AG09319 (cell line): ENCODE measurements around the gene ST6GALNAC3.

Experiments used
- DNase-seq: peaks from one replicate; pipeline ENCODE4 v3.0.0-alpha.2; 2010; ENCODE audit warnings: low read depth; ENCODE audit errors: extremely low read depth
- TF ChIP-seq, protein P1 (sequence below): IDR thresholded peaks from 2 replicates; pipeline ENCODE4 v1.5.1; 2011; ENCODE audit warnings: low read depth, mild to moderate bottlenecking, inconsistent platforms, low read length, moderate library complexity

ST6GALNAC3 gene

DNA sequence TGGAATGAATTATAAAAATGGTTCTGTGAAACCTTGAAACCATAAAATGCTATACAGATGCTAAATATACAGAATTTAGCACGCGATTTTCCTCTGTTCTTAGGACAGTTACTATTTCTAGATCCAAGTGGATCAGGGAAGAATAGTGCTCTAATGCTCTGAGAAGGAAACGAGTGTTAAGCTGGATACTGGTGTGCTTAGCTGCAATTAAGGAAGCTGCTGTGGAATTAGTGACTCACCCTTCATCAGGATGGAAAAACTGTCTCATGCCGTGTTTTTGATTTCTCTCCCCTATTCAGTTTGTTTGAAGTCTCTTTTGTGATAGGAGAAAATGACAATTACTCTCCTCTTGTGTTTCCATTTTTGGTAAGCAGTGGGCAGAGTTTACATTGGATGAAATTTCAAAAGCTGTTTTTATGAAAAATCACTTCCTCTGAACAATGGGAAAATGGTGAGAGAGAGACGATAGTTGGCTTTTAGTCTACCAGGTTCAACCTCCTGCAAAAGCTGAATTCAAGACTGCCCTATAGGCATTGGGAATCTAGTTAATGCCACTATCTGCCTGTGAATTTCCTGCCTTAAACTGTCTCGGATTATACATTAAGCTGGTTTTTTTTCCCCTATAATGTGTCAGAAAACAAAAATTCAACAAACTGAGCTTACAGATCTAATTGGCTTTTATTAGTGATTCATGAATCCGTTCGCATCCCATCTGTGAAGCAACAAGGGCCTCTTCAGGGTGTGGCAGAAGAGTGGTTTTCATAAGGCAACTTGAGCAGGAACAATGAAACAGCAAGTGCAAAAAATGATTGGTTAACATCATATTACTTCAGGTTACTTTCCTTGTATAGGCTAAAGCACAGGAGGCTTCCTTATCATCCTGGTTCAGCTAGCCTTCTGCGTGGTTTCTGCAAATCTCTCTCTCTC is 179.8 kb downstream of the ST6GALNAC3 start:
- no peak for DNase-seq

DNA sequence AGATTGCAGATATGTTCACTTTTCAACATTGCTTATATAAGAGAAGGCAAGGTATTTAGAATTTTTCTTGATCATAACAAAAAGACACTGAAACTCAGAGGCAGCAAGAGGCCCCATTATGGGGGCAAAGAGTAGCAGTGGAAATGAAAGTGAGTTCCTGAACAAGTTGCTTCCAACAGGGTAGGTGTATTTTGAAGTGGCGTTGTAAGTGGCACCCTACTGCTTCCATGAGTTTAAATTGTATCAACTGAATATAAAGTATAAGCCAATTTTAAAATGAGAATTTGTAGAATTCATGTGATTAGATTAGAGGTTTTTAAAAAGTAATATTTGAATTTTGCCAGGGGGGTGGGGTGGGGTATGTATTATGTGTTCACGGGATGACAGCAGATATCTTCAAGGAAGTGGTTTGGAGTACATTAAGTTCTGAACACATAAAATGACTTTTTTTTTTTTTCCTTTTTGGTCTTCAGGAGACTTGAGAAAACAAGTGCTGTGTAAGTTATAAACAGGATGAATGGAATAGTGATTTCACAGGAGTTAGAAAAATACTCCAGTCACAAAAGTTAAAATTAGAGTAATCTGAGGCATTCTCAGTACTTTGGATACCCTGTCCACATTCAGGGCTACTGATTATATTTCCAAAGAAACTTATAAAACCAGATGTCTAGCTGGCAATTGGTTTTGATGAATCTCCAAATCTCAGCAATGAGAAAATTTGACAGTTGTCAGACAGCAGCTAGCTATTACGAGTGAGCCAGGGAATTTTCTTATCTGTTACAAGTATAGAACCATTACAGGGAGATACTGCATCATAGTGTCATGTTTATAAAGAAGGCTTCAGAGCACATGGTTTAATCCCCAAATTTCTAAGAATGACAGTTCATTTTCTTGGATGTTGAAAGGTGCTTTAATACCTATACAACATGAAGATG is 182.0 kb downstream of the ST6GALNAC3 start:
- TF ChIP-seq, protein P1, sequence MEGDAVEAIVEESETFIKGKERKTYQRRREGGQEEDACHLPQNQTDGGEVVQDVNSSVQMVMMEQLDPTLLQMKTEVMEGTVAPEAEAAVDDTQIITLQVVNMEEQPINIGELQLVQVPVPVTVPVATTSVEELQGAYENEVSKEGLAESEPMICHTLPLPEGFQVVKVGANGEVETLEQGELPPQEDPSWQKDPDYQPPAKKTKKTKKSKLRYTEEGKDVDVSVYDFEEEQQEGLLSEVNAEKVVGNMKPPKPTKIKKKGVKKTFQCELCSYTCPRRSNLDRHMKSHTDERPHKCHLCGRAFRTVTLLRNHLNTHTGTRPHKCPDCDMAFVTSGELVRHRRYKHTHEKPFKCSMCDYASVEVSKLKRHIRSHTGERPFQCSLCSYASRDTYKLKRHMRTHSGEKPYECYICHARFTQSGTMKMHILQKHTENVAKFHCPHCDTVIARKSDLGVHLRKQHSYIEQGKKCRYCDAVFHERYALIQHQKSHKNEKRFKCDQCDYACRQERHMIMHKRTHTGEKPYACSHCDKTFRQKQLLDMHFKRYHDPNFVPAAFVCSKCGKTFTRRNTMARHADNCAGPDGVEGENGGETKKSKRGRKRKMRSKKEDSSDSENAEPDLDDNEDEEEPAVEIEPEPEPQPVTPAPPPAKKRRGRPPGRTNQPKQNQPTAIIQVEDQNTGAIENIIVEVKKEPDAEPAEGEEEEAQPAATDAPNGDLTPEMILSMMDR = no peak
- no peak for DNase-seq

More for the DNA sequence above, 179.8 kb downstream of the ST6GALNAC3 start:
- TF ChIP-seq, protein P1 = no peak

DNA sequence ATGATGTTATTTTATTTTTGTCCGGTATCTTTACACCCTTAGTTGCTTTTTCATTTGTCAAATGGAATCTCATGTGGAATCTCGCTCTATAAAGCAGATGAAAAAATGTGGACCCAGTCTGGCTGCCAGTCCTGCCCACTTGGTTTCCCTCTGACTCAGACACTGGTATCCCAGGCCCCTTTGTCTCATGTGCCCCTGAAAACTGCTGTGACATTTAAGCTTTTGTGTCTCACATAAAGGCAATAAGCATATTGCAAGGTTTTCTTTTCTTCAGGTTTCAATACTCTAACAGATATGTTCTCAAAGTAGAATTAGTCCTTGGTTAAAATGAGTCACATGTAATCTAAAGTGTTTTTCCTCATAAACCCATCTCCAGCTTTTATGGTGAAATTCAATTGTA is 183.3 kb downstream of the ST6GALNAC3 start:
- TF ChIP-seq, protein P1 = no peak
- DNase-seq = no peak

DNA sequence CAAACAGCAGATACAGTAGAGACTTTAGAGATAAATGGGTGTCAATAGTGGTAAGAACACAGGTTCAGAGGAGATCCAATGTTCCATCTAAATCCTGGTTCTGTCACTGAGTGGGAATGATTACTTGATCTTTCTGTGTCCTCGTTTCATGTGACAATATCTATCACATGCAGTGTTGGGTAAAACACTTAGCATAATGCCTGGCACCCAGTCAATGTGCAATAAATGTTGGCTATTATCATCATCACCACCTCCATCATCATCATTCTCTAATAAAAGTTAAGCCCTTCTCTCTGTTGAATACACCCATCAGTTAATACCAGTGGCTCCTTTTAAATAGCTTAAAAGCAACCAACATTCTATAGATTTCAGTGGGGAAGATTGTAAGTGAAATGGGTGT is 184.7 kb downstream of the ST6GALNAC3 start:
- TF ChIP-seq, protein P1 = no peak
- no peak for DNase-seq

DNA sequence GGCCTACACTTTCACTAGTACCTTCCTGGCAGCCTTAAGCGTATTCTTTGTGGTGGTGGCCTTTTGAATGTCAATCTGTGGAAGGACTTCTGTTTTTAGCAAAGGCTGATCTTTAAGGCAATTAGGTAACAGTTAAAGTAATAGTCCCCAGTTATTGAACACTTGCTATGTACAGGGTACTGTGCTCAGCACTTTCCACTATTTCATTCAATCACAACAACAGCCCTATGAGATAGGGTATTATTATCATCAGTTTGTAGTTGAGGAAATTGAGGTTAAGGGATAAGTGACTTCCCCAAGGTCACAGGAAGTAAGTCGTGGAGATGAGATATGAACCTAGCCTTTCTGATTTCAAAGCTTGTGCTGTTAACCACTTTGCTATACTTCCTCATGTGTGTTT is 185.7 kb downstream of the ST6GALNAC3 start:
- TF ChIP-seq, protein P1 = no peak
- DNase-seq = no peak

DNA sequence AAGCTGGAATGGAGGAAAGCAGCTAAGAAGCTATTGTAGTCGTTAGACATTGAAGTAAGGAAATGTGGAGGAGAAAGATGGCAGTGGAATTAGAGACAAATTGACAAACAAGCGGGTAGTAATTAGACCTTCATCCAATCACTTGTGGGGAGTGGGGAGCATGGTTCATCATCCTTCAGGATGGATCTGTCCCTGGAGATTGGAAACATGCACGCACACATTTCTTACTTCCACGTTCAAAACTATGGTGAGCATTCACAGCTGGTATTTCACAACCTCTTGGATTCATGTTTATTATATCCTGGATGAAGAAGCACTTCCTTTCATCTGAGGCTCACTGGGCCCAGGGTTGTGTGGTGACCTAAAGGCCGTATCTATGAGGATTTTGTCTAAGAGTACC is 188.1 kb downstream of the ST6GALNAC3 start:
- TF ChIP-seq, protein P1 = no peak
- no peak for DNase-seq
